Muscle of arm (tissue), 12 donors: ENCODE measurements around the gene MKKS. TPM values are rescaled to one million over a fixed set of nuclear protein-coding genes. Genes with fewer than 3 reads are reported as not detected.

Experiments used
- DNase-seq: peaks from one replicate; pipeline ENCODE4 v3.0.0-alpha.2; 2013
- polyA plus RNA-seq, 12 donors: library from polyadenylated mRNA; unstranded; fragments of 120-200 nt; gene quantifications; one replicate each; pipeline ENCODE4 v1.2.1, GENCODE V29; 2013; ENCODE audit not compliant: insufficient read length in 12 of 12

MKKS gene
- polyA plus RNA-seq, 12 donors = 13.8 to 26.8 (median 22.5) TPM; not detected in 1

DNA sequence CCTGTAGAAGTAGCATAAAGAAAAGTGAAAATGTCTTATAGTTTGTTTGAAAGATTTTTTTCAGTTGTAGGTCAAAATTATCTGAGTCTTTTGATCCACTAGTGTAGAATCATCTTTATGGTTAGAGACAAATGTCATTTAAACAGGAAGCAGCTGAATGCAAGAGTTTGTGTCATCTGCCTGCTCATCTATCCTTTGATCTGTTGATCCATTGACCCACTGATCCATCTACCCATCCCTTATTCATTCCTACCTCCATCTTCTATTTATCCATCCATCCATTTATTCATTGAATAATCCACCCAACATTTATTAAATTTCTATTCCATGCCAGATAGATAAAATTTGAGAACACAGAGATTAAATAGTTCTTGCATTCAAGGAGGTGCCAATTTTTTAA lies 62.6 kb downstream of the MKKS start:
- DNase-seq = no peak

DNA sequence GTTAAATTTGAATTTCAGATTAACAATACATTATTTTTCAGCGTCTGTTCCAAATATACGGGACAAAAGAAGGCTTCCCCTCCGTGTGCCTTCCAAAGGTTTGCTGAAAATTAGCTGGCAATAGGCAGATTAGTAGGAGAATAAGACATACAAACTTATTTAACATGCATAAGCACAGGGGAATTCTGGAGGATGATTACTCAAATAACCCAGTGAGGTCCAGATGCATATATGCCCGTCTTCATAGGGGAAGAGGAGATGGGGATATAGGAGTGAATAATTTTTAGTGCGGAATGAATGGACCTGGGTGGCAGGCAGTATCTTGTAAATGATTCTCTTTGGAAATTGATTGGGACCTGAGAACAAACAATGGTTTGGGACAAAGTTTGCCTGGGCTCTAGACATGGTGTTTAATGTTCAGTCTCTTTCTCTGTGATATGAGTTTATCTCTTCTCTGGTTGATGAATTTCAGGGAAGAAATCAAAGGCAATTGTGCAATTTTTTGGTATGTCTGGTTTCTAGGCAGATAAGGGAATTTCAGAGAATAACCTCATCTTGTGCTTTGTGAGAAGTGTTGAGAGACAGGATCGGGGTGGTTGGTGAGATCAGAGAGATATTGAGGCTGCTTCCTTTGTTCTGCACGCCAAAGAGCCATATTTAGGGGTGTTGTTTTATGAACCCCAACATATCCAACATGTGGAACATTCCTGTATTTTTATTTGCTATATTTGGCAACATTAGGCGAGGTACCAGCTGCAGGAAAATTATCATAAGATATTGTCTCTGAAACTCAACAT lies 63.7 kb downstream of the MKKS start:
- no peak for DNase-seq

DNA sequence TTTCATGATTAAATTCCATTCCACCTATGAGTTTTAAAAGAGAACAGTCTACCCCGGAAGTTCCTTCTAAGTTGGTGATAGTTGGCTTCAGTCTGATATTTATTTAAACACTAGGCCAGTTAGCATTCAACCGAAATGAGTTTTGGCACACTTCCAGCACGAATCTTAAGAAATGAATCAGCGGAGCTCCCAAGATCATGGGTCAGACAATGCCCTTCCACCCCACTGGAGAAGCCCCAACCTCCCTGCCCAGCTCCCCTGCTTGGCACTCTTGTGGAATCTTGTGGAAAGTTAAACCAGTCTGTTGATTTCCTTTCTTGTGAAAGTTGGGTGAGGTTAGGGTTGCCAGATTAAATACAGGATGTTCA lies 64.3 kb downstream of the MKKS start:
- DNase-seq = no peak

DNA sequence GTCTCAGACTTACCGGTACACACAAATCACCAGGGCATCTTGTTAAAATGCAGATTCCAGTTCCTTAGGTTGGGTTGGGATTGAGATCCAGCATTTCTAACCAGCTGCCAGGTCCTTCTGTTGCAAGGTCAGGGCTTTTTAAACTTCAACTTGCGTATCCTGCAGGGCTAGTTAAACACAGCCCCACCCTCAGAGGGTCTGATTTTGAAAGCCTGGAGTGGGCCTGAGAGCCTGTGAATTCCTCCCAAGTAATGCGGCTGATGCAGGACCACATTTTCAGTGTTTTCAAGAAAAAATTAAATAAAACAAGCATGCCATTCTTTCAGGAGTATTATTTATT lies 65.3 kb downstream of the MKKS start:
- no peak for DNase-seq

DNA sequence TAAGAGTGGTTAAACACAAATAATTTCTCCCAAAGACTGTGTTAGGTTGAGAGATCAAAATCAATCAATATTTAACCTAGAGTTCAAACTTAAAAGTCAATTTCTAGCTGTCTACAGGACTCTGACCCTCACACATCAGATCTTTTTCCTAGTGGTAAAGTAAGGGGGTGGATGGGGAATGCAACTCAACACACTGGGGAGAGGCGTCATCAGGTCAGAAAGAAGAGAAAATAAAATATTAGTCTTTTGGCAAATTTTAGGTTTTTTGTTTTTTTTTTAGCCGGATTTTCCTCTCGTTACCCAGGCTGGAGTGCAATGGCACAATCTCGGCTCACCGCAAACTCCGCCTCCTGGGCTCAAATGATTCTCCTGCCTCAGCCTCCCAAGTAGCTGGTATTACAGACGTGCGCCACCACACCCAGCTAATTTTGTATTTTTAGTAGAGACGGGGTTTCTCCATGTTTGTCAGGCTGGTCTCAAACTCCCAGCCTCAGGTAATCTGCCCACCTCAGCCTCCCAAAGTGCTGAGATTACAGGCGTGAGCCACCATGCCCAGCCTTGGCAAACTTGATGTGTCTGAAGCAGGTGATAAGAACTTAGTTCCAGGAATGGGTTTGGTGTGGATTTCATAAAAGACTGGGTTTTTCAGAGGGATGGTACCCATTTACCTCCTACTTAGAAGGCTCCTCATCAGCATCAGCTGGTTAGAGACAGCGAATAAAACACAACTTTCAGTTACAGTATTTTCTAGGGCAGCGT lies 65.9 kb downstream of the MKKS start:
- DNase-seq = no peak

DNA sequence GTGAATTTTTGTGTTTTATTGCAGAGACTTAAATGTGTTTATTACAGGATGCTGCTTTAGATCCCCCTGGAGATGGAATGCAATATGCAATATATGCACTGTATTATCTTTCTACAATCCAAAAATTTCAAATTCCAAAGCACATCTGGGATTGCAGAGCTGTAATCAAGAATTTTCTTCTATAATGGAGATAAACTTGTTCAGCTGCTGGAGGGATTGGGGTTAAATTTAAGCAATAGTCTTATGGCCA lies 66.4 kb downstream of the MKKS start:
- DNase-seq = no peak

DNA sequence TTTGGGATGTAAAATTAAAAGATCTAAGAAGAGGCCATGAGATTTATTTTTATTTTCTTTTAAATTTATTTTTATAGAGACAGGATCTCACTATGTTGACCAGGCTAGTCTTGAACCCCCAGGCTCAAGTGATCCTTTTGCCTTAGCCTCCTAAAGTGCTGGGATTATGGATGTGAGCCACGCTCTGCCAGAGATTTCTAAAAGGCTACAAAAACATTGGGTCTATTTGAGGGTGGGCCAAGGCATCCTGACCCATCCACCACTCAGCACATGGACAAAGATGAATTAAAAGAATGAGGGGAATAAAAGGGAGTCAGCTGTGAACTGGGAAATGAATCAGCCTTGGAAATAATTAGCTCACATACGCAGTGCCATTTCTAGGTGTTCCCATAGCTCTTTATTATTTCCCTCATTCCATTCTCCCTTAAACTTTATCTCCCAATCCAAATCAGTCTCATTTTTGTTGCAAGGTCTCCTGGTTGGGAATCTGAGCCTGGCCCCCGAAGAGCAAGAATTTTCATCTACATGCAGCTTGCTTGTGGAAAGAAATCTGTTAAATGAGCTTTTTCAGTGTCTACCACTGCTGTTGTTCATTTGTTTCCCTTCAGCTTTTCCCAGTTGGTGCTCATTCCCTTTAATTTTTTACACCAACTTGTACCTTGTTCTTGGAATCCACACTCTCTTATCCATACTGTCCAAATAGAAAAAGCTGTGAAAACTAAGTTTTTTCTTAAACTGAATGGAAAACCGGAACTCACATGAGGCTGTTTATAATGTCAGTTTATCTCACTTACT lies 66.9 kb downstream of the MKKS start:
- no peak for DNase-seq

DNA sequence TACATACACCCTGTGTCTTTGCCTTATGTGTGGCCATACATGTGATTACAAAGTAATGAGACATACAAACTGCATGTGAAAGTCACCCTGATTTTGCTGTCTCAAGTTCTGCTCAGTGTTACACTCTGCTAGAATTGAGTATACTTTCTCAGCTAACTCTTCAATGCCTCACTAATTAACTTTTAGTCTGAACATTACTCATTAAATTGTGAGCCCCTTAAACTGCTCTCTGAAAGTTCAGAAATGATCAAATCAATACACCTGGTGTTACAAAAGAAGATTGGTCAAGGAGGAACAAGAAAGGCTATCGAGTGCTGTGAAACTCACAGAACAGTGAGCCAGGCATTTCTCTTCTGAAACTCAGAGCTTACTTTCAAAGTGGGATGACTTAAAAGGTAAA lies 71.3 kb downstream of the MKKS start:
- no peak for DNase-seq

DNA sequence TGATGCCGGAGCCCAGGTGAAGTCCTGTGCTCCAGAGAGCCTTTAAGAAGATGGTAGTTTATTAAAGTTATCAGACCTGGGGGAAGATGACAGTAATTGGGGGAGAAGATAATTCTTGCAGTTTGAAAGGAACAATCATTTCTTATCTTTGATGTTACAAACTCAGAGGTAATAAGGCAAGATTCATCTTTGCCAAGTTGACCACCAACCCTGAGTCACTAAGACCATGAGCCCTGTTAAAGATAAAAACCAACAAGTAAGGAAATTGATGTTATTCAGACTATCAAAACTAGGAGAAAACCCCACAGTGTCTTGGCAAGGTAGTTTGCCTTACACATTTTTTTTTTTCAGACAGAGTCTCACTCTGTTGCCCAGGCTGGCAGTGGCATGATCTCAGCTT lies 73.1 kb downstream of the MKKS start:
- DNase-seq = no peak

DNA sequence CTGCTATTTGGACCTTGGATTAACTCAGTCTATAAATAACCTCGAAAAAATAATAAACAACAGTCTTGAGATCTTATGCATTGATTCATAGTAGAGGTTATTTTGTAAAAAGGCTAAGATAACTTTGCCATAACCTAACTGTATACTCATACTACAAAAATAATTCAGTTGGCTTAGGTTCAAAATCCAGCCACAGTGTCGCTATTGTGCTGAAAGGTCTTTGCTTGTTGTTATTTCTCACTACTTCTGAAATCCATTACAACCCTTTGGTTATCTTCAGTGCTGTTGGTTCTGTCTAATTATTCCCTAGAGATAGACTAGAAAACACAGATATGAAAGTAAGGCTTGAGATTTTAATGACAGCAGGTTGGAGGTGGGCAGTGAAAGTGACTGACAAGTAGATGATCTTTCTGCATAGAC lies 74.4 kb downstream of the MKKS start:
- DNase-seq = no peak

DNA sequence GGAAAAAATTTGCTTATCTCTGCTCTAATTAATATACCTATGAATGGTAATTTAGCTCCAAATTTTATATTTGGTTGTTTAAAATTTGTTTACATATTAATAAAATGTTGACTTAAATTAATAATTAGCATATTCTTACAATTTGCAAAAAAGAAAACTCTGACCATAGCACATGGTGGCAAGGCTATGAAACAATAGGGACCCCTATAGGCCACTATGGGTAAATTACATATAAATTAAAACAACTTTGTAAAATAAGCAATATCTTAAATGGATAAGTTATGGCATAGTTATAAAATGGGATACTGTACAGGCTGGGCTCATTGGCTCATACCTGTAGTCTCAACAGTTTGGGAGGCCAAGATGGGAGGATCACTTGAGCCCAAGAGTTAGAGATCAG lies 76.0 kb downstream of the MKKS start:
- no peak for DNase-seq

DNA sequence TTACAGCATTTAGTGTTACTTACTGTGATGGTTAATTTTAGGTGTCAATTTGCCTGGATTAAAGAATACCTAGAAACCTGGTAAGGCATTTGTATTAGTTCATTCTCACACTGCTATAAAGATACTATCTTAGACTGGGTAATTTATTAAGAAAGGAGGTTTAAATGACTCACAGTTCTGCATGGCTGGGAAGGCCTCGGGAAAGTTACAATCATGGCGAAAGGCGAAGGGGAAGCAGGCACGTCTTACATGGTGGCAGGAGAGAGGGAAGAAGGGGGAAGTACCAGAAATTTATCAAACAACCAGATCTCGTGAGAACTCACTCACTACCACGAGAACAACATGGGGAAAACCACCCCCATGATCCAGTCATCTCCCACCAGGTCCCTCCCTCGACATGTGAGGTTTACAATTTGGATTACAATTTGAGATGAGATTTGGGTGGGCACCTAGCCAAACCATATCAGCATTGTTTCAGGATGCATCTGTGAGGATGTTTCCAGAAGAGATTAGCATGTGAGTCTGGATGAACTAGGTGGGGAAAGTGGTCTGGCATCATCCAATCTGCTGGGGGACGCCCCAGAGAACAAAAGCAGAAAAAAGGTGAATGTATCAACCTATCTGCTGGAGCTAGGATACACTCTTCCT lies 76.8 kb downstream of the MKKS start:
- DNase-seq = no peak

DNA sequence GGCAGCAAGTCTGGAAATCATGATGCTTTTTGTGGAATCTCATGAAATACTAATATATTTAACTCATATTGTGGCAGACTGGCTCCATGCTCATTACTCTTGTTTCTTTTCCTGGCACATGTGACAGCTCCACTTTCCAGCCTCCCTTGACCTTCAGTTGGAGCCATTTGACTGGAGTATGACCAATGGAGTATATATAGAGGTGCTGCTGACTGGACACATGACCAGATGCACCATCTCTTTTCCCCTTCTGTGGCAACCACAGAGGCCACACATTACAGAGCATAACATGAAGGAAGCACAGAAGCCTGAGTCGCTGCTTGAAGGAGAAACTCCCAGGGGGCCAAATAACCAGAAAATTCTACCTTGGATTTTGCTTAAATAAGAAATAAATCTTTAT lies 77.4 kb downstream of the MKKS start:
- DNase-seq = no peak

DNA sequence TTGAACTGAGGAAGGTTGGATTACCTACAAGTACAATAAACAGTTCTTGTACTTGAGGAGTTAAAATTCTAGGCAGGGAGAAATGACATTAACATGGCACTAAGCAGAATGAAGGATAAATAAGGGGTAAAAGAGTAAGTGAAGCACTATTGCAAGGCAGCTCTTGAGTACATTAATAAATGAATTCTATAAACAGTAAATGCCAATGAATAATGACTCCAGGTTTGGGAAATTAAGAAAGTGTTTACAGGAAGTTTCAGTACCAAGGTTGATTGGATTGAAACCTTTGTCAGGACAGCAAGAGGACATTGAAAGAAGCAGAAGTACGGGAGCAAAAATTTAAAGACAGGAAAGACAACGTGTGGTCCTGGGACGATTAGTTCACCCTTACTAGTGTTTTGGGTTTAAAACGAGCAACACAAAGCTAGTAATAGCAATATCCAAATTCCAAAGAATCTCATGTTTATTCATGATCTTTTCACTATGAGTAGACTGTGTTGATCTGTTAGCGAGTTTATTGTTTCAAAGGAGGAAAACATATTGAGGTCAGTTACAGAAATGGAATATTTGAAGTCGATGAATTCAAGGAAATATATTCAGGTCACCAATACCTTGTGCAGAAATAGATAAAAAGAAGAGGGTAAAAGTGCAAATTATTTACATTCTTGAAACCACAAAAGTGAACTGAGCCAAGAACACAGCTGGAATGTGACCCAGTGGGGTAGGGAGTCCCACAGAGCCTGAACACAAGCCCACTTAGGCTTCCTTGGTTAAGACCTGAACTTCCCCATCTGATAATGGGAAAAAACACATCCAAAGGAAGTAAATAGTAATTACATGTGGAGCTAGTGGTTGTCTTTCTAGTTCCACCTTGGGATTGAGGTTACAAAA lies 80.8 kb downstream of the MKKS start:
- DNase-seq = no peak

Other genes with a start within 250 kb of the MKKS start
- 10 to 100 TPM in 1 of 12 donors, 1 to 10 TPM in 10, not detected in 1; 2.8 to 11.7 (median 5.9) TPM for gene SNAP25, start 215.4 kb downstream of the MKKS start, polyA plus RNA-seq
- 1 to 10 TPM in 11 of 12 donors, not detected in 1; 3.6 to 8.8 (median 5.2) TPM for gene SLX4IP, start 1.1 kb upstream of the MKKS start, polyA plus RNA-seq
- gene JAG1, start 239.8 kb upstream of the MKKS start, polyA plus RNA-seq = 10 to 100 TPM in 11 of 12 donors, not detected in 1; 26.4 to 72.9 (median 35.1) TPM